Stimulated activated CD8-positive, alpha-beta memory T cell treated with anti-CD3 and anti-CD28 coated beads, Interleukin-12 subunit alpha, Interleukin-12 subunit beta, amount 100 ng/mL, for 1 hour (primary cell): ENCODE measurements around the gene LHX3.

Experiments
- DNase-seq: peaks from one replicate; pipeline ENCODE4 v3.0.0-alpha.2; 2020; ENCODE audit warnings: low read depth

Gene LHX3

GRCh38 chr9:136204838-136205706 lies at the start of gene LHX3:
Gene LHX3, minus strand, starts transcription at chr9:136205128. Its CDS starts 116 bp downstream, at chr9:136205012.
- no peak for DNase-seq

- DNase-seq, result no peak
Observed at GRCh38 chr9:136253246-136254130, 48.6 kb upstream of the LHX3 start.

GRCh38 chr9:136252846-136253245 lies 47.9 kb upstream of the LHX3 start:
- DNase-seq, result no peak

- no peak for DNase-seq
Observed at GRCh38 chr9:136252281-136252680, 47.4 kb upstream of the LHX3 start.

- no peak for DNase-seq
Observed at GRCh38 chr9:136251264-136252115, 46.6 kb upstream of the LHX3 start.

- DNase-seq, result no peak
Observed at GRCh38 chr9:136250676-136251075, 45.7 kb upstream of the LHX3 start.

GRCh38 chr9:136249877-136250559 lies 45.1 kb upstream of the LHX3 start:
- no peak for DNase-seq

GRCh38 chr9:136248951-136249876 lies 44.3 kb upstream of the LHX3 start:
- DNase-seq, result no peak

- DNase-seq, result no peak
Observed at GRCh38 chr9:136247947-136248637, 43.2 kb upstream of the LHX3 start.

- DNase-seq, result no peak
Observed at GRCh38 chr9:136247551-136247916, 42.6 kb upstream of the LHX3 start.

GRCh38 chr9:136246849-136247550 lies 42.1 kb upstream of the LHX3 start:
- DNase-seq, result no peak

- DNase-seq, result peak; percentile 78
Observed at GRCh38 chr9:136245219-136246150, 40.6 kb upstream of the LHX3 start, which contains the start of gene QSOX2. Gene QSOX2, minus strand, starts transcription at chr9:136245812. Its CDS starts 9 bp downstream, at chr9:136245803.

- no peak for DNase-seq
Observed at GRCh38 chr9:136244969-136245218, 40.0 kb upstream of the LHX3 start.

GRCh38 chr9:136244122-136244968 lies 39.4 kb upstream of the LHX3 start:
- no peak for DNase-seq

GRCh38 chr9:136243631-136244030 lies 38.7 kb upstream of the LHX3 start:
- no peak for DNase-seq

GRCh38 chr9:136242918-136243525 lies 38.1 kb upstream of the LHX3 start:
- no peak for DNase-seq

GRCh38 chr9:136242248-136242647 lies 37.3 kb upstream of the LHX3 start:
- no peak for DNase-seq
